ENCODE data around the gene SH3PXD2A. TPM values are rescaled to one million over a fixed set of nuclear protein-coding genes. Genes with fewer than 3 reads are reported as not detected.

SH3PXD2A gene
- total RNA-seq, 4 donors from 2014 or later, result 35.0 to 54.8 (median 45.4) TPM

DNA sequence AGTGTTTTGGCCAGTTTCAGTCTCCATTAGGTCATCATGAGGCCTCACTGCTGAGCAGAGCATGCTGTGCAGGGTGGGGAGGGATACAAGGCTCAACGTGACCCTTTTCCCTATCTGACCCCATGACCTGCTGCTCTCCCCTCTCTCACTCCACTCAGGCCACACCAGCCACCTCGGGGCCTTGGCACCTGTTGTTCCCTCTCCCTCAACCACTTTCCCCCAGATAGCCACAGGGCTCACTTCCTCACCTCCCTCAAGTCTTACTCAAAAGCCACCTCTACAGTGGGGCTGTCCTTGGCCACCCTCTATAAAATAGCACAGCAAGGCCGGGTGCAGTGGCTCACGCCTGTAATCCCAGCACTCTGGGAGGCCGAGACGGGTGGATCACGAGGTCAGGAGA is 13.9 kb downstream of the SH3PXD2A start:
- no peak for DNase-seq (ENCODE audit: low spot score in 2 of 2)
- WGBS, 2 donors, result 88 to 89% methylated on average over 7 of the region's 7 CpGs
- no peak for TF ChIP-seq POLR2A (IDR thresholded peaks at IDR 0.05)
- TF ChIP-seq, protein P1, sequence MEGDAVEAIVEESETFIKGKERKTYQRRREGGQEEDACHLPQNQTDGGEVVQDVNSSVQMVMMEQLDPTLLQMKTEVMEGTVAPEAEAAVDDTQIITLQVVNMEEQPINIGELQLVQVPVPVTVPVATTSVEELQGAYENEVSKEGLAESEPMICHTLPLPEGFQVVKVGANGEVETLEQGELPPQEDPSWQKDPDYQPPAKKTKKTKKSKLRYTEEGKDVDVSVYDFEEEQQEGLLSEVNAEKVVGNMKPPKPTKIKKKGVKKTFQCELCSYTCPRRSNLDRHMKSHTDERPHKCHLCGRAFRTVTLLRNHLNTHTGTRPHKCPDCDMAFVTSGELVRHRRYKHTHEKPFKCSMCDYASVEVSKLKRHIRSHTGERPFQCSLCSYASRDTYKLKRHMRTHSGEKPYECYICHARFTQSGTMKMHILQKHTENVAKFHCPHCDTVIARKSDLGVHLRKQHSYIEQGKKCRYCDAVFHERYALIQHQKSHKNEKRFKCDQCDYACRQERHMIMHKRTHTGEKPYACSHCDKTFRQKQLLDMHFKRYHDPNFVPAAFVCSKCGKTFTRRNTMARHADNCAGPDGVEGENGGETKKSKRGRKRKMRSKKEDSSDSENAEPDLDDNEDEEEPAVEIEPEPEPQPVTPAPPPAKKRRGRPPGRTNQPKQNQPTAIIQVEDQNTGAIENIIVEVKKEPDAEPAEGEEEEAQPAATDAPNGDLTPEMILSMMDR (IDR thresholded peaks at IDR 0.05), result no peak
- intact Hi-C loops (cut with DNase I; ENCODE audit: low total_unique reads), result no loop called here
- no peak overlapping the region for H3K4me3 ChIP-seq (ENCODE audit: low read depth, poor library complexity, severe bottlenecking)

DNA sequence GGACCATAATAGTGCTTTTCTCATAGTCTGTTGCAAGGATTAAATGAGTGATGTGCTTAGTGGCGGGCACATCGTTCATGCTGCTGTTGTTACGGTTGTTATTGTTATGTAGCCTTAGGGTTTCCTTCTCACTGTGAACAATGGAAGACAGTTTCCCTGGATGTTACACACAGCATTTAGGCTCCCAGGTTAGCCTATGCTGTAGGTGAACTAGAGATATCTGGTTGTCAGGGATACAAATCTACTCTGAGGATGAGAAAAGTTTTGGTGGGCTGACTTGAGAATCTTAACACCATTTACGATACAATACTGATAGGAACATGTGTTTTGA is 14.7 kb downstream of the SH3PXD2A start:
- 55 to 59% methylated on average over 4 of the region's 4 CpGs for WGBS, 2 donors
- intact Hi-C loops (cut with DNase I; ENCODE audit: low total_unique reads), result no loop called here

GRCh38 chr10:103839872-103840739 is 15.3 kb downstream of the SH3PXD2A start:
- intact Hi-C loops (cut with DNase I; ENCODE audit: low total_unique reads), result no loop called here
- DNase-seq (ENCODE audit: low spot score in 2 of 2), result no peak
- no peak overlapping the region for H3K4me3 ChIP-seq (ENCODE audit: low read depth, poor library complexity, severe bottlenecking)
- 50 to 60% methylated on average over 18 of the region's 18 CpGs for WGBS, 2 donors
- TF ChIP-seq POLR2A (IDR thresholded peaks at IDR 0.05), result no peak
- TF ChIP-seq, protein P1 (IDR thresholded peaks at IDR 0.05), result no peak

More for the DNA sequence above, 14.7 kb downstream of the SH3PXD2A start:
- no peak for TF ChIP-seq POLR2A (IDR thresholded peaks at IDR 0.05)
- TF ChIP-seq, protein P1 (IDR thresholded peaks at IDR 0.05), result no peak
- no peak for DNase-seq (ENCODE audit: low spot score in 2 of 2)
- no peak overlapping the region for H3K4me3 ChIP-seq (ENCODE audit: low read depth, poor library complexity, severe bottlenecking)

DNA sequence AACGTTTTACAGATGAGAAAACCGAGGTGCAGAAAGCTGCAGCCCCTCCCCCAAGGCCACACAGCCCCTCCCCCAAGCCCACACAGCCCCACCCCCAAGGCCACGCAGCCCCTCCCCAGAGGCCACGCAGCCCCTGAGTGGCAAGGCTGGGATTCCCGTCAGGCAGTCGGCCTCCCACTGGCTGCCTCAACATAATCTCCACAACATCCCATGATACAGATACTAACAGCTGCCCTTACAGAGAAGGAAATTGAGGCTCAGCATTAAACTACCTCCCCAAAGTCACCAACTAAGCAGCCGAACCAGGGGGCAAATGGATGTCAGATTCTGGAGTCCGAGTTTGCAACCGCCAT is 15.9 kb downstream of the SH3PXD2A start:
- 53 to 59% methylated on average over 9 of the region's 9 CpGs for WGBS, 2 donors
- TF ChIP-seq, protein P1 (IDR thresholded peaks at IDR 0.05), result no peak
- no peak for TF ChIP-seq POLR2A (IDR thresholded peaks at IDR 0.05)
- no peak for DNase-seq (ENCODE audit: low spot score in 2 of 2)
- no peak overlapping the region for H3K4me3 ChIP-seq (ENCODE audit: low read depth, poor library complexity, severe bottlenecking)
- intact Hi-C loops (cut with DNase I; ENCODE audit: low total_unique reads), result no loop called here

DNA sequence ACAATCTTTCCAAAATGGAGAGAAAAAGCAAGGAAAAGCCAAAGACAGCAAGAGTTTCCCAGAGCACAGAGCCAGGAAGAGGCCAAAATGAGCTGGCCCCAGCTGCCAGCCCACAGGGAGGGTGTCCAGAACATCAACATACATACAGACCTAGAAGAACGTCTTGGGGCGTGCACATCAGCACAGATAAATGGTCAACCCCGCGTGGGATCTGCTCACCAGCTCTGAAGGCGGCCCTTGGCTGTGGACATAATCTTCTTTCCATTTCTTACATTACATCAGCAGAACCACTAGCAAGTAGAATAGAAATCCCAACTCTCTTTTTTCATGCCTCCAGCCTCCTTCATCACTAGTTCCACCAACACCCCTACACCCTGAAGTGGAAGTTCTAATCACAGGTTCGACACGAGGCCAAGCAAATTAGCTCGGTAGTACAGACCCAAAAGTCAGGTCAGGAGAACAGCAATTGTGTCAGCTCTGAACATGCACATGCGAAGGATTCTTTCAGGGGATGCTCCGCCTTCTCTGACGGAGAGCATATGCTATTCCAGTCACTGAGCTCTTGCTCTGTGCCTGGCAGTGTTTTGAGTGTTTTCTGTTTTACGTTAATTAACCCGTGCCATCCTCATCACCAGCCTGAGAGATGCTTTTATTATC is 16.4 kb downstream of the SH3PXD2A start:
- H3K4me3 ChIP-seq (ENCODE audit: low read depth, poor library complexity, severe bottlenecking), result no peak overlapping the region
- no peak for DNase-seq (ENCODE audit: low spot score in 2 of 2)
- TF ChIP-seq, protein P1 (IDR thresholded peaks at IDR 0.05), result no peak
- TF ChIP-seq POLR2A (IDR thresholded peaks at IDR 0.05), result no peak
- intact Hi-C loops (cut with DNase I; ENCODE audit: low total_unique reads), result no loop called here
- WGBS, 2 donors, result 50 to 57% methylated on average over 13 of the region's 13 CpGs
